Measurements from ENCODE around the gene DGKZ. TPM values are rescaled to one million over a fixed set of nuclear protein-coding genes. Genes with fewer than 3 reads are reported as not detected.
A peak's percentile ranks its signal among the peaks of the same experiment; 100 is the strongest.
"Not testable (repeated sequence)": the region's sequence is repeated elsewhere in the genome, so short reads cannot be mapped to it uniquely, and the experiment has no call there.

Gene DGKZ
- polyA plus RNA-seq, 3 donors = 33.4 to 50.0 (median 46.5) TPM

- 18 to 30% (median 18%) methylated on average over 25 to 26 of the region's 26 CpGs for WGBS, 3 donors
- H3K27ac ChIP-seq (ENCODE audit: low read depth, low read length) = peak overlapping the region; percentile 6
These were observed 14.3 kb downstream of the DGKZ start for GRCh38 chr11:46361283-46362155.

DNA sequence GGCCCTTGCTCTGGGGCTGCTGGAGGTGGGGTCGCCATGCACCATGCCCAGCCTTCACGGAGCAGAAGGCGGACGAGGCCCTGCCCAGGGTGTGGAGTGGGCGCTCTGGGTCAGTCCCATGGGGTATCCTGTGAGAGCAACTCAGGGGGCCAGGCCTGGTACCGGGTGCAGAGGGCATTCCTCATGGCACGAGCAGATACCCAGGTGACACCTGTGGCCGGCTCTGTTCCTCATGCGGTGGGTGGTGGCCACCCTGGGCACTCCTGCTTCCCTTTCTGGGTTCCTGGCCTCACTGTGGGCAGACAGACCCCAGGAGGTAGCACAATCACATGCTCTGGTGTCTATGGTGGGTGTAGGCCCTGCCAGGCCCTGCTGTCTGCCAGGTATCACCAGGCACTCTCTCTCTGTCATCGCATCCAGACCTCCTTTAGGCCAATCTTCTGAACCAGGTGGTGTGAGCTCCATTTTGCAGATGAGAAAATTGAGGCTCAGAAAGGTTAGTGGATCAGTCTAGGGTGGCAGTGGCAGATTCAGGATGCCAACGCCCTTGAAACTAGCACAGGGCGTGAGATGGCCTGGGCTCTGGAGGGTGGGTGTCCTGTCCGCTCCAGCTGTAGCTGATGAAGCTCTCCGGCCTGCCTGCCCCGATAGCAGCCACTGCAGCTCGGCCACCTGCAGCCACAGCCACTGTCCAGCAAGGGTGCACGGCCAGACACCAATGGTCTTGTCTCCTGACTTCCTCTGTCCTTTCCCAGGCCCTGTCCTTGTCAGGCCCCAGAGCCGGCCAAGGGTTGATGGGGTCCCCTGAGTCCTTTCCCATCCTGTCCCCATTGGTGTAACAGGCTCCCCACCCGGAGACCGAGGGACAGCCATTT is 15.1 kb downstream of the DGKZ start:
- 60 to 81% (median 61%) methylated on average over 20 of the region's 20 CpGs for WGBS, 3 donors
- H3K27ac ChIP-seq (ENCODE audit: low read depth, low read length) = no peak overlapping the region

DNA sequence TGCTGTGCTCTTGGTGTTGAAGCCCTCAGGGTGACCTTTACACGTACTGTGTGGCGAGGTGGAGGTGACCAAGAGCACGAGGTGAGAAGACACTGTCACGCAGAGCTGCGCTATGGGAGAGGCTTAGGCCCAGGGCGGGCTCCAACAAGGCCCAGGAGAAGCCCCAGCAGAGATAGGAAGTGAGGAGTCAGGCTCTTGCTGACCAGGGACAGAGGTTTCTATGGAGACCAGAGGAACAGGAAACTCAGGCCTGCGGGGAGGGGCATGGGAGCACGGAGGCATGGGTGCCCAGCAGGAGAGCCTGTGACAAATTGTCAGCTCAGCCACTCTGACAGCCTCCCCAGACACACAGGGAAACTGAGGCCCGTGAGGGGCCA is 15.8 kb downstream of the DGKZ start:
- no peak overlapping the region for H3K27ac ChIP-seq (ENCODE audit: low read depth, low read length)
- WGBS, 3 donors = 35 to 60% (median 46%) methylated on average over 9 of the region's 9 CpGs

GRCh38 chr11:46363455-46364005 is 16.3 kb downstream of the DGKZ start:
- WGBS, 3 donors = 72 to 77% (median 73%) methylated on average over 21 of the region's 21 CpGs

DNA sequence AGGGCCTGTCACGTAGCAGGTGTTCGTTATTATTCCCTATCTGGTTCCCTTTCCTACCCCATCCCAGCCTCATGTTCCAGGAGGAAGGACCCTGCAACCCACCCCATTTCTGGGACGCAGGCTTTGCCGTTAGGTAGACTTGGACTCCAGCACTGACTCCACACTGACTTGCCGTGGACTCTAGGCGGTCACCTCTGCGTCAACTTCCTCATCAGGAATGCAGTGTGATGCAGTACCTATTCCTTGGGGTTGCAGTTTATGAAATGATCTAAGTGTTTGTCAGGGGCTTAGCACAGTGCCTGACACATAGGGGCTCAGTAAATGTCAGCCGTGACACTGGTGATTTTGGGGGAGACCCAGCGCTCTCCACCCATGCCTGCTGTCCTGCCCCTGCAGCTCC is 16.8 kb downstream of the DGKZ start:
- no peak overlapping the region for H3K27ac ChIP-seq (ENCODE audit: low read depth, low read length)

More at GRCh38 chr11:46363455-46364005, 16.3 kb downstream of the DGKZ start:
- H3K27ac ChIP-seq (ENCODE audit: low read depth, low read length) = no peak overlapping the region

DNA sequence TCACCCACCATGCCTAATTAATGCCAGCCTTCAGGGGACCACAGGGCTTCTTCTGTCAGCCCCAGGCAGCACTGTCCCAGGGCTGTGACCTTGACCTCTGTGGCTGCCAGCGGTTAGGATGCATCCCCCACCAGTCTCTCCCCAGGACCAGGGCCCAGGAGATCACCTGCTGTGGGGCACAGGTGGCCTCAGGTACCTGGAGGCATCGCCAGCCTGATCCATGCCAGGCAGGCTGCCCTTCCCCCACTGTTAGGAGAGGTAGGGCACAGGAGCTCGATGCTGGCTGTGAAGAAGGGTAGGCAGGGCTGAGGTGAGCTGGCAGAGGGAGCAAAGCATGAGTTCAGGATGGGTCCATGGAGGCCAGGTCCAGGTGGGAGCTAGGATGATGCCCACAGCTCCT is 17.5 kb downstream of the DGKZ start:
- H3K27ac ChIP-seq (ENCODE audit: low read depth, low read length) = no peak overlapping the region
- WGBS, 3 donors = 45 to 85% (median 81%) methylated on average over 3 of the region's 3 CpGs

More for the DNA sequence above, 16.8 kb downstream of the DGKZ start:
- WGBS, 3 donors = 70 to 84% (median 77%) methylated on average over 9 of the region's 9 CpGs

DNA sequence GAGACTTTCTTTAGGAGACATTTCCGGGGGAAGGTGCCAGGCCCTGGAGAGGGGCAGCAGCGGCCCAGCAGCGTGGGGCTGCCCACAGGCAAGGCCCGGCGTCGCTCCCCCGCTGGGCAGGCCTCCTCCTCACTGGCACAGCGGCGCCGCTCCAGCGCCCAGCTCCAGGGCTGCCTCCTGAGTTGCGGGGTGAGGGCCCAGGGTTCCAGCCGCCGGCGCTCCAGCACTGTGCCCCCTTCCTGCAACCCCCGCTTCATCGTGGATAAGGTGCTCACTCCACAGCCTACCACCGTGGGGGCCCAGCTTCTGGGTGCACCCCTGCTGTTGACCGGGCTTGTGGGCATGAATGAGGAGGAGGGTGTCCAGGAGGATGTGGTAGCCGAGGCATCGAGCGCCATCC is 19.0 kb downstream of the DGKZ start:
- 86 to 93% (median 92%) methylated on average over 20 to 22 of the region's 22 CpGs for WGBS, 3 donors
- H3K27ac ChIP-seq (ENCODE audit: low read depth, low read length) = no peak overlapping the region

DNA sequence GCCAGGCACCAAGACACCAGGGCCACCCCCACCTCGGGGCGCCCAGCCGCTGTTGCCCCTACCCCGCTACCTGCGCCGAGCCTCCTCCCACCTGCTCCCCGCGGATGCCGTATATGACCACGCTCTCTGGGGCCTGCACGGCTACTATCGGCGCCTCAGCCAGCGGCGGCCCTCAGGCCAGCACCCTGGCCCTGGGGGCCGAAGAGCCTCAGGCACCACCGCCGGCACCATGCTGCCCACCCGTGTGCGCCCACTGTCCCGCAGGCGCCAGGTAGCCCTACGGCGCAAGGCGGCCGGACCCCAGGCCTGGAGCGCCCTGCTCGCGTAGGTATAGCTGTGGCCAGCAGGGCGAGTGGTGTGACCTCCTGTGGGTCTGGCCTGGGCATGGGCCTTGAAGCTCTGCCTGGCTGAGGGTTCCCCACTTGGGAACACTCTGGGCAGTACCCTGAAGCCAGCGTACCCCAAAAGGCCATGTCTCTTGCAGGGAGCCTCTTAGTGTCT is 19.4 kb downstream of the DGKZ start:
- WGBS, 3 donors = 90 to 94% (median 92%) methylated on average over 31 of the region's 31 CpGs
- no peak overlapping the region for H3K27ac ChIP-seq (ENCODE audit: low read depth, low read length)

DNA sequence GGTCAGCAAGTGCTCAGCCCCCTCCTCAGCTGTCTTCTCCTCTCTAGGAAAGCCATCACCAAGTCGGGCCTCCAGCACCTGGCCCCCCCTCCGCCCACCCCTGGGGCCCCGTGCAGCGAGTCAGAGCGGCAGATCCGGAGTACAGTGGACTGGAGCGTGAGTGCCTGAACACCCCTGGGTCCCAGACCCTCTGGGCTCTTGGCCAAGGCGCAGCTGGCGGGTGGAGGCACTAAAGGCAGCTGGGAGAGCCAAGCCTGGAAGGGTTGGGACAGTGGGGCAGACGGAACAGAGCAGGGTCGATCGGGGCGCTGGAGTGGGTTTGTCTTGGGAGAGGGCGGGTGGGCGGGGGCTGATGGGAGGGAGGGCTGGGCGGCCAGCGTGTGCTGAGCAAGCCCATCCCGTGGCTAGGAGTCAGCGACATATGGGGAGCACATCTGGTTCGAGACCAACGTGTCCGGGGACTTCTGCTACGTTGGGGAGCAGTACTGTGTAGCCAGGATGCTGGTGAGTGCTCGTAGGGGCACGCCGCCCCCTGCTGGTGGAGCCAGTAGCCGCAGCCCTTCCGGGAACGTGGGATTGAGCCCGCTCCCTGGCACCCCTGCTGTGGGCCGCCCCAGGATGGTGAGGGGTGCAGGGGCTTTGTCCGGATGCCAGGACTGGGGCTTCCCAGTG is 20.1 kb downstream of the DGKZ start:
- H3K27ac ChIP-seq (ENCODE audit: low read depth, low read length) = no peak overlapping the region
- 16 to 32% (median 21%) methylated on average over 28 to 32 of the region's 32 CpGs for WGBS, 3 donors

GRCh38 chr11:46367916-46368267 is 20.6 kb downstream of the DGKZ start:
- 70 to 76% (median 72%) methylated on average over 12 of the region's 12 CpGs for WGBS, 3 donors
- no peak overlapping the region for H3K27ac ChIP-seq (ENCODE audit: low read depth, low read length)

DNA sequence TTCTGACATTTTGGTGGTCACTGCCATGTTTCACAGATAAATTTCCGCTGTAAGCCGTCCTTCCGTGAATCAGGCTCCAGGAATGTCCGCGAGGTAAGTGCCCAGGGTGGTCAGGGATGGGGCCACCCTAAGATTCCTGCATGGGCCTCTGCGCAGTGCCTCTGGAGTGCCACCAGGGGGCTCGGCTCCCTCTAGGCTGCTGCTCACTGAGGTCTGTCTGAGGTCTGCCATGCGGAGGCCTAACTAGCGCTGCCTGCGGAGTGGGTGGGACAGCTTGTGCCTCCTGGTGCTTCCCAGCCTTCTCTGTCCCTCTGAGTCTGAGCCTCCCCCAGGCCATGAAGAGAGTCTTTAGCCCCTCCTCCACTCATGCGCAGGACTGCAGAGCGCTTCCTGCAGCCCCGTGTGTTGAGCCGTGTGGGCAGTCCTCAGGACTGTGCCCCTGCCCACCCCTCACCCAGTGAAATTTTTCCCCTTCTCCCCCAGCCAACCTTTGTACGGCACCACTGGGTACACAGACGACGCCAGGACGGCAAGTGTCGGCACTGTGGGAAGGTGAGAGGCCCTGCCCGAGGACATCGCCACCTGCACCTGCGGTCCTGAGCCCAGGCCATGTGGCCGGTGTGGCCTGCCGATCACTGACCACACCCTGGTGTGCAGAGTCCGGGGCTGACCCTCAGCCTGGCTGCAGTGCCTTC is 22.3 kb downstream of the DGKZ start:
- H3K27ac ChIP-seq (ENCODE audit: low read depth, low read length) = no peak overlapping the region
- 73 to 75% (median 74%) methylated on average over 23 to 25 of the region's 25 CpGs for WGBS, 3 donors

DNA sequence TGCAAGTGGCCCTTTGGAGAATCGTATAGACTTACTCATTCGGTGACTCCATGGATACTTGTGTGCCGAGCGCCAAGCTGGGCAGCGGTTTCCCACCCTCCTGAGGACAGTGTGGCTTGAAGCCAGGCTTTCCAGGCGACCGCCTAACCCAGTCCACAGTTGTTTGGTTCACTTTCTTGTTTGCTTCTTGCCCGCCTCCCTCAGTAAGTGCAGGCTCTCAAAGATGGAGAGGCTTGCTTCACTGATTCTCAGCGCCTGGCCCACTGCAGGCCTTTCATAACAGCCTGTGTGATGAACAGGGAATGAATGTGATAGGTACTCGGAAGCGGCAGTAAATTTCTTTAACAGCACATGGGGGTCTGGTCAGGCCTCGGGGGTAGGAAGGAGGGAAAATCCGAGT is 23.0 kb downstream of the DGKZ start:
- 88% methylated on average over 13 of the region's 13 CpGs for WGBS, 3 donors
- H3K27ac ChIP-seq (ENCODE audit: low read depth, low read length) = no peak overlapping the region

DNA sequence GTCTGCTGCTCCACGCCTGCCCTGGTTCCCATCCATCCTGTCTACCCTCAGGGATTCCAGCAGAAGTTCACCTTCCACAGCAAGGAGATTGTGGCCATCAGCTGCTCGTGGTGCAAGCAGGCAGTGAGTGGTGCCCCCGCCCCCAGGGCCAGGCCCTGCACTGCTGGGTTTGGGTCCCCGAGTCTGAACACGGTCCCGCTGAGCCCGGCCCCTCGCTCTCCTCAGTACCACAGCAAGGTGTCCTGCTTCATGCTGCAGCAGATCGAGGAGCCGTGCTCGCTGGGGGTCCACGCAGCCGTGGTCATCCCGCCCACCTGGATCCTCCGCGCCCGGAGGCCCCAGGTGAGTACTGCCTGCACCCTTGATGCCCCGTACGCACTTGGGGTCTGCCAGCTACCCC is 24.0 kb downstream of the DGKZ start:
- WGBS, 3 donors = 93 to 95% (median 94%) methylated on average over 19 of the region's 19 CpGs
- not testable (repeated sequence) for H3K27ac ChIP-seq (ENCODE audit: low read depth, low read length)

GRCh38 chr11:46372086-46372485 is 24.8 kb downstream of the DGKZ start:
- H3K27ac ChIP-seq (ENCODE audit: low read depth, low read length) = no peak overlapping the region
- 83 to 89% (median 88%) methylated on average over 10 of the region's 10 CpGs for WGBS, 3 donors

DNA sequence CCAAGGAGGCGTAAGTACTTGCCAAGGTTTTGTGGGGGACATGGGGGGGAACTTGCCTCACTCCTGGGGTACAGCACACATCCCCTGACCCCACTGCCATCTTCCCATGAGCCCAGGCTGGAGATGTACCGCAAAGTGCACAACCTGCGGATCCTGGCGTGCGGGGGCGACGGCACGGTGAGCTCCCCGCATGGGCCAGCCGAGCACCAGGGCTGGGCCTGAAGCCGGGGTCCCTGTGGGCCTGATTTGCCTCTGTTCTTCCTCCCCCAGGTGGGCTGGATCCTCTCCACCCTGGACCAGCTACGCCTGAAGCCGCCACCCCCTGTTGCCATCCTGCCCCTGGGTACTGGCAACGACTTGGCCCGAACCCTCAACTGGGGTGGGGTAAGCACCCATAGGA is 25.2 kb downstream of the DGKZ start:
- WGBS, 3 donors = 92 to 100% (median 93%) methylated on average over 13 to 15 of the region's 15 CpGs
- not testable (repeated sequence) for H3K27ac ChIP-seq (ENCODE audit: low read depth, low read length)

GRCh38 chr11:46373787-46374740 is 26.8 kb downstream of the DGKZ start:
- WGBS, 3 donors = 90 to 92% (median 91%) methylated on average over 30 of the region's 30 CpGs
- no peak overlapping the region for H3K27ac ChIP-seq (ENCODE audit: low read depth, low read length)

DNA sequence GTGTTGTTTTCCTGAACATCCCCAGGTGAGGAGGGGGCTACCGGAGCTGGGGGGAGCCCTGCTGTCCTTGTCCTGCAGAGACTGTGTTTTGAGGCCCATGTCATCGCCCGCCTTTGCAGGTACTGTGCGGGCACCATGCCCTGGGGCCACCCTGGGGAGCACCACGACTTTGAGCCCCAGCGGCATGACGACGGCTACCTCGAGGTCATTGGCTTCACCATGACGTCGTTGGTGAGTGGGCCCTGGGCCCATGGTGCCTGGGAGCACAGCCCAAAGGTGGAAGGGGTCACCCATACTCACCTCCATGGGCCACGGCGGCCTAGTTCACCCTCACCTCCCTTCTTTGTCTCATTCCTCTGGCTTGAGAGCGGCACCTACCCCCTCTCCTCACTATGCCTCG is 27.6 kb downstream of the DGKZ start:
- WGBS, 3 donors = 92 to 93% (median 93%) methylated on average over 15 of the region's 15 CpGs
- H3K27ac ChIP-seq (ENCODE audit: low read depth, low read length) = no peak overlapping the region
